Amniotic epithelial cell (primary cell): ENCODE data around the gene MUC5B.
A peak's percentile ranks its signal among the peaks of the same experiment; 100 is the strongest.
"Not testable (repeated sequence)": the region's sequence is repeated elsewhere in the genome, so short reads cannot be mapped to it uniquely, and the experiment has no call there.

Experiments used
- DNase-seq: peaks from one replicate; pipeline ENCODE4 v3.0.0-alpha.2; 2010; ENCODE audit warnings: low read depth

The MUC5B gene

DNA sequence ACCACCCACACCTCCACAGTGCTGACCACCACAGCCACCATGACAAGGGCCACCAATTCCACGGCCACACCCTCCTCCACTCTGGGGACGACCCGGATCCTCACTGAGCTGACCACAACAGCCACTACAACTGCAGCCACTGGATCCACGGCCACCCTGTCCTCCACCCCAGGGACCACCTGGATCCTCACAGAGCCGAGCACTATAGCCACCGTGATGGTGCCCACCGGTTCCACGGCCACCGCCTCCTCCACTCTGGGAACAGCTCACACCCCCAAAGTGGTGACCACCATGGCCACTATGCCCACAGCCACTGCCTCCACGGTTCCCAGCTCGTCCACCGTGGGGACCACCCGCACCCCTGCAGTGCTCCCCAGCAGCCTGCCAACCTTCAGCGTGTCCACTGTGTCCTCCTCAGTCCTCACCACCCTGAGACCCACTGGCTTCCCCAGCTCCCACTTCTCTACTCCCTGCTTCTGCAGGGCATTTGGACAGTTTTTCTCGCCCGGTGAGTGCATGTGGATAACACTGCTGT, 28.4 kb downstream of the MUC5B start:
- no peak for DNase-seq

DNA sequence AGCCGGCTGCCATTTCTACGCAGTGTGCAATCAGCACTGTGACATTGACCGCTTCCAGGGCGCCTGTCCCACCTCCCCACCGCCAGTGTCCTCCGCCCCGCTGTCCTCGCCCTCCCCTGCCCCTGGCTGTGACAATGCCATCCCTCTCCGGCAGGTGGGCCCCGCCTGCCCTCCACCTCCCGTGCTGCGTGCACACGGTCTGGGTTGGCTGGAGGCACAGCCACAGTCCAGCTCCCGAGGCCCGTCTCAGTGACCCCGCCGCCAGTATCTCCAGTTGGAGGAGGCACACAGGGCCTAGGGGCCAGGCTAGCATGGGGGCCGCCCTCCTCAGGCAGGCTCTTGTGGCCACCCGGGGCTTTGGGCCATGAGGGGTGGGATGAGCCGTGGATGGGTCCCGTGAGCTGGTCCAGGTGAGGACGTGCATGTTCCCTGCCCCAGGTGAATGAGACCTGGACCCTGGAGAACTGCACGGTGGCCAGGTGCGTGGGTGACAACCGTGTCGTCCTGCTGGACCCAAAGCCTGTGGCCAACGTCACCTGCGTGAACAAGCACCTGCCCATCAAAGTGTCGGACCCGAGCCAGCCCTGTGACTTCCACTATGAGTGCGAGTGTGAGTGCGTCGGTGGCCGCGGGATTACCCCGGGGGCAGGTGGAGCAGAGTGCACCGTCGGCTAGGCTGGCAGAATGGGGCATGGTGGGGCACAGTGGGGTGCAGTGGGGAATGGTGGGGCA, 29.7 kb downstream of the MUC5B start:
- no peak for DNase-seq

DNA sequence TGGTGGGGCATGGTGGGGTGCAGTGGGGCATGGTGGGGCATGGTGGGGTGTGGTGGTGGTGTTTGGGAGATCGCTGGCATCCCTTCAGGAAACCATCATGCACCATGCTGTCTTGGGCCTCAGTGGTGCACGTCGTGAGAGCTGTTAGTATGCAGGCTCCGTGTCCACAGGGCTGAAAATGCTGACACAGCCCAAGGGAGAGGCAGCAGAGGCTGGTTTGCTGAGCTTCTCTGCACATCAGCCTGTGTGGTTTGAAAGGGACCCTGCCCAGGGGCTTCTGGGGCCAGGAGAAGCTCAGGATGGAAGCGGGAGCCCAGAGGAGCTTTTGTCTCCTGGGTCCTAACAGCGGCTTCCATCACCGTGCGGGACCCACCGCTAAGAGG, 30.2 kb downstream of the MUC5B start:
- DNase-seq, result no peak

DNA sequence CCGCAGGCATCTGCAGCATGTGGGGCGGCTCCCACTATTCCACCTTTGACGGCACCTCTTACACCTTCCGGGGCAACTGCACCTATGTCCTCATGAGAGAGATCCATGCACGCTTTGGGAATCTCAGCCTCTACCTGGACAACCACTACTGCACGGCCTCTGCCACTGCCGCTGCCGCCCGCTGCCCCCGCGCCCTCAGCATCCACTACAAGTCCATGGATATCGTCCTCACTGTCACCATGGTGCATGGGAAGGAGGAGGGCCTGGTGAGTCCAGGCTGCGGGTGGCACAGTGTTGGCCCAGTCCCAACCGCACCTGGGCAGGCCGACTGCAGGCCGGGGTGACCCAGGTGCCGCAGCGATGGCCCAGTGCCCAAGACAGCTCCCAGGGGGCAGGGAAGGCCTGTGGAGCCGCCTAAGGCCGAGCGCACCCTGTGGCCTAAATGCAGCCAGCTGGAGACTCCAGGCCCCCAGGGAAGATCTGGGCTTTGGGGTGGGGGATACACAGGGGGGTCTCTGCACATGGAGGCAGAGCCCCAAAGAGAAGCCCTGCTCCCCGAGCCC, 31.3 kb downstream of the MUC5B start:
- DNase-seq, result no peak

DNA sequence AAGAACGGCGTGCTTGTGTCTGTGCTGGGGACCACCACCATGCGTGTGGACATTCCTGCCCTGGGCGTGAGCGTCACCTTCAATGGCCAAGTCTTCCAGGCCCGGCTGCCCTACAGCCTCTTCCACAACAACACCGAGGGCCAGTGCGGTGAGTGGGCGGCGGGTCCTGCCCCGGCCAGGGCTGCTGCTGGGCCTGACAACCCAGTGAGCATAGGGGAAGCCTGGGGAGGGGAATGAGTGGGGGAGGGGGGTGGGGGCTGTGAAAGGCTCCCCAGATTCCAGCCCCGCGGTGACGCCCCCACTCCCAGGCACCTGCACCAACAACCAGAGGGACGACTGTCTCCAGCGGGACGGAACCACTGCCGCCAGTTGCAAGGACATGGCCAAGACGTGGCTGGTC, 31.9 kb downstream of the MUC5B start:
- no peak for DNase-seq

DNA sequence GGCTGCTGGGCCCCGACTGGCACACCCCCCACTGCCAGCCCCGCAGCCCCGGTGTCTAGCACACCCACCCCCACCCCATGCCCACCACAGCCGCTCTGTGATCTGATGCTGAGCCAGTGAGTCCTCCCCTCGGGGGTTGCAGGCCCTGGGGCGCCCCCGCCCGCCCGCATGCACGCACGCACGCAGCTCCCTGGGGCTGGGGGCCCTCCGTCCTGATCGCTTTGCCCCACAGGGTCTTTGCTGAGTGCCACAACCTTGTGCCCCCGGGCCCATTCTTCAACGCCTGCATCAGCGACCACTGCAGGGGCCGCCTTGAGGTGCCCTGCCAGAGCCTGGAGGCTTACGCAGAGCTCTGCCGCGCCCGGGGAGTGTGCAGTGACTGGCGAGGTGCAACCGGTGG, 32.3 kb downstream of the MUC5B start:
- no peak for DNase-seq

DNA sequence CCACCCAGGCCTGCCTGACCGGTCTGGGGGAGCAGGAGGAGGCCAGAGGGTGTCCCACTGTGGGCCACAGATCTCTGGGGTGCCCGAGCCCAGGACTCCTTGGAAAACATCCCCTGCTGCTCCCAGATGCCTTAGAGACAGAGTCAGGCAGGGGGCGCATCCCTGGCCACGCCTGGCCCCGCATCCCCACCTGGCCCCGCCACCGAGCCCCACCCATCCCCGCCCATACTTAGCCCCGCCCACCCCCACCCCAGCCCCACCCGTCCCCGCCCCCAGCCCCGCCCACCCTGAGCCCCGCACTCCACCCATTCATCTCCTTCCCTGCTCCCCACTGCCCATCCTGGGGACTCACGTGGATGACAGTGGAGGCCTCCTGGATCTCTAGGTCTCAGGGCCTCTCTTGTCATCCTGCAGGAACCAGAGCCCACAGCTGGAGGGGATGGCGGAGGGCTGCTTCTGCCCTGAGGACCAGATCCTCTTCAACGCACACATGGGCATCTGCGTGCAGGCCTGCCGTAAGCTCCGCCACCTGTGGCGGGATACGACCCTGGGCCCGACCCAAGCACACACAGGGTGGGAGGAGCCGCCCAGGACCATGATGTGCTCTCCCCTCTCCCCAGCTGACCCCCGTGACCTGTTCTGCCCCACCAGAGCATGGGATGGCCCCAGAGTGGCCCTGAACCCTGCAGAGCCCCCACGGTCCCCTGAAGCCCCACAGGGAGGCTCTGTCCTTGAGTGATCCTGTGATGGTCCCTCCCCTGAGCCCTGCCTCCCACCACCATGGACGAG, 33.6 kb downstream of the MUC5B start:
- DNase-seq, result no peak

DNA sequence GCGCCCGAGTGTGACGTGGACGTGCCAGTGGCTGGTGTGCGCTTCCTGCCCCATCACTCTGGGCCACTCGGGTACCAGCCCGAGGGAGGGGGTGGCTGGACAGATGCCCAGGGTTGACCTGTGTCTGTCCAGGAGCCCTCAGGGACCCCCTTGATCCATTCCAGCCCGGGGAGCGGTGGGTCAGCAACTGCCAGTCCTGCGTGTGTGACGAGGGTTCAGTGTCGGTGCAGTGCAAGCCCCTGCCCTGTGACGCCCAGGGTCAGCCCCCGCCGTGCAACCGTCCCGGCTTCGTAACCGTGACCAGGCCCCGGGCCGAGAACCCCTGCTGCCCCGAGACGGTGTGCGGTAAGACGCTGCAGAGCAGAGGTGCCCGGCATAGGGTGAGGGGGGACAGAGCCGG, 34.5 kb downstream of the MUC5B start:
- DNase-seq, result no peak

DNA sequence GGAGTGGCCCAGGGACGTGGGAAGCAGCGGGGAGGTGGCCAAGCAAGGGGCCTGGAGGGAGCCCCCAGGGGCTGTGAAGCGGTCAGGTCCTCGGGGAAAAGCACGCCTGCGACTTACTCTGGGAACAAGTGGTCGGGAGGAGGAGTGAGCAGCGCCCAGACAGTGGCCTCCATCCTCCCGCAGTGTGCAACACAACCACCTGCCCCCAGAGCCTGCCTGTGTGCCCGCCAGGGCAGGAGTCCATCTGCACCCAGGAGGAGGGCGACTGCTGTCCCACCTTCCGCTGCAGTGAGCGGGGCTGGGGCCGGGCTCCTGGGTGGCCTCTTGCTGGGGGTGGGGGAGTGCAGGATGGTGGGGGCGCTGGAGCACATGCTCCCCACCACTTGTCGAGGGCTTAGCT, 35.0 kb downstream of the MUC5B start:
- DNase-seq, result no peak

DNA sequence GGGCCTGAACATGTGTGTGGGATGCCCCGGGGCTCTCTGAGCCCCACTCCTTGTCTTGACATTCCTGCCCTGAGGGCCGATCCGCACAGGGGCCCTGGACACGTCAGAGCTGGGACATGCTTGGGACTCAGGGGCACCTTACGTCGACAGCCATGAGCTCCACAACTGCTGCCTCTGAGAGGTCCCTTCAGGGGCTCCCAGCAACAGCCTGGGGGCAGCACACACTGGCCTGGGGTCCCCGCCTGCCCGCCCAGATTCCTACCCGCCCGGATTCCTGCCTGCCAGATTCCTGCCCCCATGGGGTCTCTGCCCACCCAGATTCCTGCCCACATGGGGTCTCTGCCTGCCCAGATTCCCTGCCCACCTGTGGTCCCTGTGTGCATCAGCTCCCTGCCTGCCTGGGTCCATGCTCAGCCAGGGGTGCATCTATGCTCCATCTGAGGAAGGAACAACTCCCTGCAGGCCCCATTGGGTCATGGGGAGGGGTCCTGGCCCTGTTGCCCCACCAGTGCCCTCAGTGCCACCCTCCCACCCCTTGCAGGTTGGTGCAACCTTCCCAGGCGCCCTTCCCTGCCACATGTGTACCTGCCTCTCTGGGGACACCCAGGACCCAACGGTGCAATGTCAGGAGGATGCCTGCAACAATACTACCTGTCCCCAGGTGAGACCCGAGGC, 35.7 kb downstream of the MUC5B start:
- no peak for DNase-seq

DNA sequence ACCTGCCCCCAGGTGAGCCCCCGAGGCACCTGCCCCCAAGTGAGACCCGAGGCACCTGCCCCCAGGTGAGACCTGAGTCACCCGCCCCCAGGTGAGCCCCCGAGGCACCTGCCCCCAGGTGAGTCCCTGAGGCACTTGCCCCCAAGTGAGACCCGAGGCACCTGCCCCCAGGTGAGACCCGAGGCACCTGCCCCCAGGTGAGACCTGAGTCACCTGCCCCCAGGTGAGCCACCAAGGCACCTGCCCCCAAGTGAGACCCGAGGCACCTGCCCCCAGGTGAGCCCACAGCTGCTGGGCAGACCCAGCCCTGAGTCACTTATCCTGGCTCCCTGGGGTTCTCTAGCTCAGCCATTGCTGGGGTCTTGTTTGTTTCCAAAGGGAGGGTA, 36.2 kb downstream of the MUC5B start:
- no peak for DNase-seq

DNA sequence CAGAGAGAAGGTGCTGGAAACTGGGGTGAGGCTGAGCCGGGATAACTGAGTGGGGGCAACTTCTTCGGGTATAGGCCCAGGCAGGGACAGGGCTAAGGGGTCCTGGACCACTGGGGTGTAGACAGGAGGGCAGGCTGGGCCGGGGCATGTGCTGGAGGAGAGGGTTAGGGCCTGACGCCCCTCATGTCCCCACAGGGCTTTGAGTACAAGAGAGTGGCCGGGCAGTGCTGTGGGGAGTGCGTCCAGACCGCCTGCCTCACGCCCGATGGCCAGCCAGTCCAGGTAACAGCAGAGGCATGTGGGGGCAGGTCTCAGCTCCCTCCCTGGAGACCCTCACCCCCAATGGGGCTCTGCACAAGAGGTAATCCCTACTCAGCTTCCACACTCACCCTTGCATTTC, 36.7 kb downstream of the MUC5B start:
- no peak for DNase-seq

DNA sequence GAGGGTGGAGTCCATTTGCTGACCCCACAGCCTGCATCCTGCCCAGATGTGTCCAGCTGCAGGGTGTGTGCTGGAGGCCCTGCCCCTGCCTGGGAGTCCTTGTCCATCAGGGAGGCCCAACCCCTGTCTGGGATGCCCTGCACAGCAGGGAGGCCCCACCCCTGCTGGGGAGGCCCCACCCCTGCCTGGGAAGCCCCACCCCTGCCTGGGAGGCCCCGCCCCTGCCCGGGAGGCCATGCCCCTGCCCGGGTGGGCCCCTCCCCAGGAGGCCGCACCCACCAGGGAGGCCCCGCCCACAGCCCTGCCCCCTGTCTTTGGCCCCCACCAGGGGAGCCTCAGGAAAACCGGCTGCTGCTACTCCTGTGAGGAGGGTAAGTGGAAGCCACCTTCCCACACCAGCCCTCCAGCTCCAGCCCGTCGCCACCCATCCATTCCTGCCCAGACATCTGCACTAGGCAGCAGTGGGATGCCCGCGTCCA, 37.2 kb downstream of the MUC5B start:
- peak; percentile 9 for DNase-seq

DNA sequence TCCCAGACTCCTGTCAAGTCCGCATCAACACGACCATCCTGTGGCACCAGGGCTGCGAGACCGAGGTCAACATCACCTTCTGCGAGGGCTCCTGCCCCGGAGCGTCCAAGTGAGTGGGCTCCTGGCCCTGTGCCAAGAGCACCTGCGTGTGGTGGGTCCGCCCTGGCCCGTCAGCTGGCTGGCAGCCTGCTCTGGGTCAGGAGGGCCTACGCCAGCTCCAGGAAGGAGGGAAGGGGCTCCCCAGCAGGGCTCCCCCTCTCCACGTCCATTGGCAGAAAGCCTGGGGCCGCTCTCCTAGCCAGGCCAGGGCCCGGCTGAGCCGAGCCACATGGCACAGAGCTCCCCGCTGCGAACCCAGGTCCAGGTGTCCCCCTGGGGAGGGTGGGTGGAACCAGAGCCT, 37.8 kb downstream of the MUC5B start:
- DNase-seq, result no peak

DNA sequence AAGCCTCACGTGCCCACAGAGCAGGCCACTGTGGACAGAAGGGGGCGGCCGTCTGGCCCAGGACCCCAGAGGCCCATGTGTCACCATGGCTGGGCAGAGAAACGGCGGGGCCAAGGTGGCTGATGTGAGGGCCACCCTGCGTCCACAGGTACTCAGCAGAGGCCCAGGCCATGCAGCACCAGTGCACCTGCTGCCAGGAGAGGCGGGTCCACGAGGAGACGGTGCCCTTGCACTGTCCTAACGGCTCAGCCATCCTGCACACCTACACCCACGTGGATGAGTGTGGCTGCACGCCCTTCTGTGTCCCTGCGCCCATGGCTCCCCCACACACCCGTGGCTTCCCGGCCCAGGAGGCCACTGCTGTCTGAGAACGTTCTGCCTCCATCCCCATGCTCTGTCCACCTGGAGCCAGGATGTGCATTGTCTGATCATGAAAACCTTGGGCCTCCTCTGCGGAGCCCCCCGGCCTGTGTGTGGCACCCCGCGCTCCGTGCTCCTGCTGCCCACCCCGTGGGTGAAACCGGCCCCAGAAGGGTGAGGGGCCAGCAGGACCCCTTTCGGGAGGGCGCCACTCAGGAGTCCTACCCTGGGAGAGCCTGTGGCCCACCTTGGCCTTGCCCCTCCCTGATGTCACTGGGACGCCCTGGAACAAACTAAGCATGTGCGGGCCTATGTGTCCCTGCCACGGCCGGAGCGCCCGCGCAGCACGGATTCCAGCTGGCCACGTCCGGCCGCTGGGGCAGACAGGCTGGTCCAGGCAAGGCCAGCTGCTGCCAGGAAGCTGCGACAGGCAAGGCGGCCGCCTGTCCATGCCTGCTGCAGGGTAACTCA, 38.6 kb downstream of the MUC5B start:
- DNase-seq, result no peak

DNA sequence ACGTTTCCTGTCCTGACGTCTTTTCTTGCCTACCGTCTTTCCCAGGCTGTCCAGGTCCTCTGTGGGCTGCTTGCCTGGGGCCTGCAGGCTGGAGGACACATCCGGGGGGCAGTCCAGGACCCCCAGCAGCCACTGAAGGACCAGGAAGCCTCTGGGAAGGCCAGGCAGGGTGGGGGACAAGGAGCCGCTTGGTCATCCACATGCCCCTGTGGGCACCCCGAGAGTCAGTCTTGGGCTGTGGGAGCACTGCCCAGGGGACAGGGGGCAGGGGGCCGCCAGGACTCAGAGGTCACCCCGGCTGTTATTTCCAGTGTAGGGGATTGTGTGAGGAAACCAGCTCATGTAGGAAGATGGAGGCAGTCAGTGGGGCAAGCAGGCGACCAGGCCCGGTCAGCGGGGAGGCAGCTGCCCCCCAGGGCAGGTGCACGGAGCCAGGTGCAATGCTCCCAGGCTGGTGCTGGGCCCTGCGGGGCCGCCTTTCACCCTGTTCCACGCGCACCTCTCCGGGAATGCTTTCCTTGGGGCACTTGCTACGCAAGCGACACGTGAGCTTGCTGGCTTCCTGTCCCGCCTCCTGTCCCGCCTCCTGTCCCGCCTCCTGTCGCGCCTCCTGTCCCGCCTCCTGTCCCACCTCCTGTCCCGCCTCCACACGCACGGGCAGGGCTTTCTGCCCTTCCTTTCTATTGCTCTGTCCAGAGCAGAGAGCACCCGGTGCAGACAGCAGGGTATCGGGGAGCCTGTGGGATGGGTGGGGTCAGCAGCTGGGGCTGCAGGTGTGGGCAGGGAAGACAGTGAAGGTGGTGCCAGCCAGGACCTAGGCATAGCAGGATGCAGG, 39.5 kb downstream of the MUC5B start:
- DNase-seq, result peak; percentile 83

DNA sequence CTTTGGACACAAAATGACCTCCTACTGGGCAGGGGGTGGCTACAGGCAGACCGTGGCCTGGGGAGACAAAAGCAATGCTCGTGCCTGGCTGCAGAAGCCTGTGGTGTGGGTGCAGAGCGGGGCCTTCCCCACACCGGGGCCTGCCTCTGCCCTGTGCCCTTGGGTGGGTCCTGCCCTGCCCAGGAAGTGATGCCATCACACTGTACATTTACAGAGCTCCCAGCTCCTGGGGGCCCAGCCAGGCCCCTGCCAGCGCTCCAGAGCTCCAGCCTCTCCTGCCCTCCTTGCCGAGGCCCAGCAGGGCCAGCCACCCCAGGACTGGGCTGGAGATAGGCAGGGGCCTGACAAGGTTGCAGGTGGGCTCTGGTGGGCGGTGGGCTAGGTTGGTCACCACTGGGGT, 40.1 kb downstream of the MUC5B start:
- DNase-seq, result no peak

DNA sequence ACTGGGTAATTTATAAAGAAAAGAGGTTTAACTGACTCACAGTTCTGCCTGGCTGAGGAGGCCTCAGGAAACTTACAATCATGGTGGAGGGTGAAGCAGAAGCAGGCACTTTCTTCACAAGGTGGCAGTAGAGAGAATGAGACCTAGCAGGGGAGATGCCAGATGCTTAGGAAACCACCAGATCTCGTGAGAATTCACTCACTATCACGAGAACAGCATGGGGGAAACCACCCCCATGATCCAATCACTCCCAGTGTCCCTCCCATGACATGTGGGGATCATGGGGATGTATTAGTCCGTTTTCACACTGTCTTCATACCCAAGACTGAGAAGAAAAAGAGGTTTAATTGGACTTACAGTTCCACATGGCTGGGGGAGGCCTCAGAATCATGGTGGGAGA, 41.6 kb downstream of the MUC5B start:
- DNase-seq, result peak; percentile 83

DNA sequence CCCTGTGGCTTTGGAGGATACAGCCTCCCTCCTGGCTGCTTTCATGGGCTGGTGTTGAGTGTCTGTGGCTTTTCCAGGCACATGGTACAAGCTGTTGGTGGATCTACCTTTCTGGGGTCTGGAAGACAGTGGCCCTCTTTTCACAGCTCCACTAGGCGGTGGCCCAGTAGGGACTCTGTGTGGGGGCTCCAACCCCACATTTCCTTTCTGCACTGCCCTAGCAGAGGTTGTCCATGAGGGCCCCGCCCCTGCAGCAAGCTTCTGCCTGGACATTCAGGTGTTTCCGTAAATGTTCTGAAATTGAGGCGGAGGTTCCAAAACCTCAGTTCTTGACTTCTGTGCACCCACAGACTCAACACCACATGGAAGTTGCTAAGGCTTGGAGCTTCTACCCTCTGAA, 42.6 kb downstream of the MUC5B start:
- not testable (repeated sequence) for DNase-seq

DNA sequence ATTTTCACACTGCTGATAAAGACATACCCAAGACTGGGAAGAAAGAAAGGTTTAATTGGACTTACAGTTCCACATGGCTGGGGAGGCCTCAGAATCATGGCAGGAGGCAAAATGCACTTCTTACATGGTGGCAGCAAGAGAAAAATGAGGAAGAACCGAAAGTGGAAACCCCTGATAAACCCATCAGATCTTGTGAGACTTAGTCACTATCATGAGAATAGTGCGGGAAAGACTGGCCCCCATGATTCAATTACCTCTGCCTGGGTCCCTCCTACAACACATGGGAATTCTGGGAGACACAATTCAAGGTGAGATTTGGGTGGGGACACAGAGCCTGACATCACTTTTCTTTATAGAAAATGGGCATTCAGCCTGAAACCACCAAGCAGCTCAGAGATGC, 44.1 kb downstream of the MUC5B start:
- not testable (repeated sequence) for DNase-seq
